Erythroblast (primary cell): ENCODE results near the gene OPCML.
A peak's percentile ranks its signal among the peaks of the same experiment; 100 is the strongest.

Experiments
- DNase-seq, 2 experiments: peaks; one replicate each; lab custom pipeline; 2025; lab: John Stamatoyannopoulos, UW
- GATA1 ChIP-seq: IDR thresholded peaks from 2 replicates; pipeline ENCODE4 v1.6.1; 2011; ENCODE audit warnings: low read depth, mild to moderate bottlenecking, control low read depth, low read length, moderate library complexity
- POLR2A ChIP-seq: IDR thresholded peaks from 2 replicates; pipeline ENCODE4 v1.6.1; 2011; ENCODE audit warnings: mild to moderate bottlenecking, low read length

The OPCML gene

GRCh38 chr11:133134314-133135173, 397.8 kb downstream of the OPCML start:
- peak; percentile 75 to 82 for DNase-seq
- TF ChIP-seq GATA1, result no peak
- no peak for TF ChIP-seq POLR2A

GRCh38 chr11:133133606-133134005, 398.7 kb downstream of the OPCML start:
- no peak for DNase-seq
- no peak for TF ChIP-seq GATA1

GRCh38 chr11:133133050-133133449, 399.3 kb downstream of the OPCML start:
- no peak for TF ChIP-seq POLR2A
- no peak for TF ChIP-seq GATA1
- no peak for DNase-seq

- TF ChIP-seq GATA1, result peak; percentile 57
- TF ChIP-seq POLR2A, result no peak
- DNase-seq, result peak; percentile 89 to 97
Measured at GRCh38 chr11:133127741-133128140, 404.6 kb downstream of the OPCML start.

GRCh38 chr11:133123796-133124195, 408.5 kb downstream of the OPCML start:
- DNase-seq, result peak; percentile 44 to 62
- TF ChIP-seq POLR2A (no peak), GATA1 (no peak)

- DNase-seq, result no peak
- TF ChIP-seq POLR2A (no peak), GATA1 (no peak)
Measured at GRCh38 chr11:133123366-133123765, 408.9 kb downstream of the OPCML start.

- DNase-seq, result peak; percentile 41 to 56
- TF ChIP-seq GATA1 (no peak), POLR2A (no peak)
Measured at GRCh38 chr11:133122256-133122655, 410.0 kb downstream of the OPCML start.

GRCh38 chr11:133118563-133119268, 413.6 kb downstream of the OPCML start:
- DNase-seq, result no peak
- TF ChIP-seq GATA1, result no peak
- no peak for TF ChIP-seq POLR2A

GRCh38 chr11:133115099-133115498, 417.2 kb downstream of the OPCML start:
- no peak for TF ChIP-seq GATA1
- TF ChIP-seq POLR2A, result no peak
- no peak for DNase-seq

GRCh38 chr11:133107763-133108162, 424.5 kb downstream of the OPCML start:
- DNase-seq, result no peak
- TF ChIP-seq POLR2A (no peak), GATA1 (no peak)

GRCh38 chr11:133107136-133107535, 425.2 kb downstream of the OPCML start:
- peak; percentile 11 to 45 for DNase-seq
- TF ChIP-seq POLR2A, result no peak
- TF ChIP-seq GATA1, result no peak

GRCh38 chr11:133106417-133106816, 425.9 kb downstream of the OPCML start:
- no peak for DNase-seq
- TF ChIP-seq POLR2A, result no peak
- no peak for TF ChIP-seq GATA1

- TF ChIP-seq GATA1 (no peak), POLR2A (no peak)
- no peak for DNase-seq
Measured at GRCh38 chr11:133104009-133104744, 428.1 kb downstream of the OPCML start.
